Activated naive CD4-positive, alpha-beta T cell treated with anti-CD3 and anti-CD28 coated beads, Interleukin-2, amount 50 U/mL, for 16 hours (primary cell): ENCODE measurements around the gene RBBP5.

Source experiments
- DNase-seq: peaks from one replicate; pipeline ENCODE4 v3.0.0-alpha.2; 2020

RBBP5 gene

DNA sequence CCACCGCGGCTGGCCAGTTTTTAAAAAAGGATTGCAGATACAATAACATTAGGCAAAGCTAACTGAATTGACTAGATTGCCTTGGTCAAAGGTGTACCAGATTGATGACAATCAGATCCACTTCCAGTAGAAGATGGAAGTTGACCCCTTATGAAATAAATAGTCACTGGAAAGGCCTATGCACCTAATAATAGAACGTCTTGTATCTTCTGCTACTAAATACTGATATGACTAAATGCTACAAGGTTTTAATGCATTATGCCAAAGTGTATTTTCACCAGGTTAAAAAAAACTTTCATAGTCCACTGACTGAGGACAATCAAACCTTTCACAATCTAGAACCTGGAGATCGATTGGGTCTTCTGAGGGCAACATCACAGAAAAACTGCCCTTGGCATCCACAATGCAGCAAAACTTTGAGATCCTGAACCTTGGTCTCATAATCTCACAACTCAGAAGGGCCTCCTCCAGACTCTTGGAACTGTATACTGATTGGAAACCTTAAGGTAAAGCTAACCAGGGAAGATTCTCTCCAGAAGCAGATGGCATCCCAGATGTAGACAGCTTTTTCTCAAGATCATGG is 7.8 kb upstream of the RBBP5 start:
- no peak for DNase-seq

DNA sequence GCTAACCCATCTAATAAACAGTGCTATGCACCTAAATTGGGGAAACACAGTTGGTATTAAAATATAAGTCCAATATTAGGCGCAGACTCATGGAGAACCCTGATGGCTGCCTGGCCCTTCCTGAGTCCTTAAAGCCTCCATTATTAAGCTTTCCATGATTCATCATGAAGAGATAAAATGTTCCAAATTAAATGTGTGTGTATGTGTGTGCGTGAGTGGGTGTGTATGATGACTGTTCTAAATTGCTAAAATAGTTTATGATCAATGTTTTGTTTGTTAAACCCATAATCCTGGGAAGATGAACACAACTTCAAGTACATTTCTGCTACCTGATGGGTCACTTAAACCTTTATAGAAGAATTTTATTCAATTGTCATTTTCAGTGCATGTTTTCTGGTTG is 6.3 kb upstream of the RBBP5 start:
- no peak for DNase-seq

DNA sequence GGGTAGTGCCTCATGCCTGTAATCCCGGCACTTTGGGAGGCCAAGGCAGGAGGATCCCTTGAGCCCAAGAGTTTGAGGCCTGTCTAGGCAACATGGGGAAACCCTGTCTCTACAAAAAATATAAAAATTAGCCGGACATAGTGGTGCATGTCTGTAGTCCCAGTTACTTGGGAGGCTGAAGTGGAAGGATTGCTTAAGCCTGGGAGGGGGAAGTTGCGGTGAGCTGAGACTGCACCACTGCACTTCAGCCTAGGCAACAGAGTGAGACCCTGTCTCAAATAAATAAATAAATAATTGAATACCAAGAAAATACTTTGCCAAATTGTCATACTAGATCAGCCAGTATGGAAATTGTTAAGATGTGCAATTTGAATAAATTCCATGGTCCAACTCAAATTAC is 5.9 kb upstream of the RBBP5 start:
- DNase-seq: no peak

DNA sequence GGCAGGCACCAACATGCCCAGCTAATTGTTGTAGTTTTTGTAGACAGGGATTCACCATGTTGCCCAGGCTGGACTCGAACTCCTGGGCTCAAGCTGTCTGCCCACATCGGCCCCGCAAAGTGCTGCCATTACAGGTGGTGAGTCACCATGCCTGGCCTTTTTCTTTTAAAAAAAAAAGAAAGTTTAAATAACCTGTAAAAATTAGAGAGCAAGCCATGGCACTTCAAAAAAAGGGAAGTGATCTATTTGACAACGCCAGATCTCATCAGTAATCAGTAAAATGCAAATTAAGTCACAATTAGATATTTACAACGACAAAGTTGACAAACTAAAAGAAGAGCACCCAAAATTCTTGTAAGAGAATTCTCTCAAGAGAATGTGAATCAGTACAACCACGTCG is 2.9 kb upstream of the RBBP5 start:
- no peak for DNase-seq

DNA sequence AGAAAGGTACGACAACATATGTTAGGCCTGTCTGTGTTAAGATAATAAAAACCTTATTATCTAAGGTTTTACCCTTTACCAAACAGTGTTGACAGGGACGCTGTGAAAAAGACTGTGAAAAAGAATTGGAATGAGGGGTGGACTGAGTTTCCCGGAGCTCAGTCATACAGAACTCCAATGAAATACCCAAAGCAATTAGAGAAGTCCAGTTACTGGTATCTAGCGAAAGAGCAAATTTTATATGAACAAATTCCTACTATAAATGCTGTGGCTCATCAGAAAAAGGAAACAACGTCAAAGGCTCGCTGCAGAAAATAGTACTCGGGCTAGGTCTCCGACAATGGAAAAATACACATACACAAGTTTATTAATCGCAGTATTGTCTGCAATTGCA is 708 bp upstream of the RBBP5 start:
- DNase-seq: no peak

DNA sequence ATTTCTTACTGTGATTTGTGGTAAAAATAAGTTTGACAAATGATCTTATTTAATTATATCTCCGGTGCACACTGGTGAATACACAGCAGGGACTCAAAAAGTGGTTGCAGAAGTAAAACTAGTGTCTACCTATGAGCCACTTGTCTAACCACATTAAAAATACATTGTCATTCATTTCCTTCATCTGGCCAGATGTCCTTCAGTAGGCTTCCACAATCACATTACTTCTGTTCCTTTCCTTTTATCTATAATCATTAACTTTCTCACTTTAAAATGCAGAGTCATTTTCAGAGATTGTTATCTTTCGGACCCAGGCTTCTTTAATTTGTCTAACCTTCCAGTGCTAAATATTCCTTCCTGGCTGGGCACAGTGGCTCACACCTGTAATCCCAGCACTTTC is 3.0 kb downstream of the RBBP5 start:
- DNase-seq: no peak

DNA sequence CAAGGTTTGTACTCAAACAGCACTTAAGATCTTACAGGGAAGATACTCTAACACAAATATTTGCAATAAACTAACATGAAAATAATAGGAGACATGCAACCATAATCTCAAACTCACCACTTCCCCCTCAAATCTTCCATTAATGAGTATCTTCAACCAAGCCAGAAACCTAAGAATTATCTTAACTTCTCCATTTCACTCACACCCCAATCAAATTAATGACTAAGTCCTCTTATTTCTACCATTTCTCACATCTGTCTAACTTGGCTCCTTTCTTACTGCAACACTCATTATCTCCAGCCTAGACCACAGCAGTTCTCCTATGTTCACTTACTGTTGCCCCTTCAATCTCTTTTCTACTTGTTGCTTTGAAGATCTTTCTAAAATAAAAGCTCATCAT is 10.4 kb downstream of the RBBP5 start:
- no peak for DNase-seq

DNA sequence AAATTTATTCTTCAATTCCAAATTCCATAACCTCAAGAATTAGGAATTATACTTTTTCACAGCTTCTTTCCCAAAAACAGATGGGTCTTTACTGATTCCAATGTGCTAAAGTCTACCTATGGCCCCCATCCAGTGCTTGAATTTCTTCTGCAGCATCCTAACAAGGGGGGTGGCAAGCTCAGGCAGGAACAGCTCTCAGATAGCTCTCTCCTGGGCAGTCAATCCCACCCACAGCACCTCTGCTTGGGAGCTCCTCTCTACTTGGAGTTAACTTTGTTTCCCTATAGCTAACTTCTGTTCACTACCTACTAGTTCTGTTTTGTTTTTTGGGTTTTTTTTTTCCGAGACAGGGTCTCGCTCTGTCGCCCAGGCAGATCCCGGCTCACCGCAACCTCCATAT is 12.1 kb downstream of the RBBP5 start:
- no peak for DNase-seq

DNA sequence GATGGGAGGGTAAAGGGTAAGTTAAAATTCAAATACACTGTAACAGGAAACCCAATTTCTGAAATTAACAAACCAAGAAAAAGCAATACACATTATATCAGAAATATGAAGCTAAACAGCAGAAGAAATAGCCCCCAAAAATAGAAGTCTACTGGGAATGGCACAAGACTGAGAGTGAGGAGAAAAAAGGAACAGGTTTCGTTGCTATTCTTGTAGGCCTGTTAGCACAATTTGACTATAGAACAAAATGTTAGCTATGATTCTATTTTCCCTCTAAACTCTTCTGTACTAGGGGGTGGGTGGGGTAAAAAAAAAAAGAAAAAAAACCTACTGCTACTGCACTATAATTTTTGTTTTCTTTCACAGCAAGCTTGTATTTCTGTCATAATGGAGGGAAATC is 12.5 kb downstream of the RBBP5 start:
- DNase-seq: no peak

DNA sequence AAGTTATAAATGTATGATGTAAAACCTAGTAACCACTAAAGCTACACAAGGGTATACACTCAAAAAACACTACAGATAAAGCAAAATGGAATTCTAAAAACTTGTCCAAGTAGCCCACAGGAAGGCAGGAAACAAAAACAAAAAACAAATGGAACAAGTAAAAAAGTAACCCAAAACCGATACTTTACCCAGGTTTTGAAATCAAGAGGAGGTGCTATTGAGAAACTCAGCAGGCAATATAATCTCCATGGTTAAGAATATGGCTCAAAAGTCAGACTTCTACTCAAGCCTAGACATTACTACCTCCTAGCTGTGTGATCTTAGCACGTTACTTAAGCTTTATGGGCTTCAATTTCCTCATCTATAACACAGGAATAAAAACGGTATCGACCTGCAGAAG is 13.3 kb downstream of the RBBP5 start:
- DNase-seq: no peak

DNA sequence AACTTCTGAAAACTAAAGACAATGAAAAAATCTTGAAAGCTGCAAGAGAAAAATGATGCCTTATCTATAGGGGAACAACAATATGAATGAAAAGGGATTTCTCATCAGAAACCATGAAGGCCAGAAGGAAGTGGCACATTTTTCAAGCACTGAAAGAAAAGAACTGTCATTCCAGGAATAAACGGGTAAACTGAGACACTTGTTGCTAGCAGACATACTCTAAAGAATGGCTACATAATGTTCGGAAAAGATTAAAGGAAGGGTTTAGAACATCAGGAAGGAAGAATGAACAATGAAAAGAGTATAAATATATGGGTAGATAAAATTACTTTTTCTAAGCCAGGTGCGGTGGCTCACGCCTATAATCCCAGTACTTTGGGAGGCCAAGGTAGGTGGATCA is 14.5 kb downstream of the RBBP5 start:
- DNase-seq: no peak

DNA sequence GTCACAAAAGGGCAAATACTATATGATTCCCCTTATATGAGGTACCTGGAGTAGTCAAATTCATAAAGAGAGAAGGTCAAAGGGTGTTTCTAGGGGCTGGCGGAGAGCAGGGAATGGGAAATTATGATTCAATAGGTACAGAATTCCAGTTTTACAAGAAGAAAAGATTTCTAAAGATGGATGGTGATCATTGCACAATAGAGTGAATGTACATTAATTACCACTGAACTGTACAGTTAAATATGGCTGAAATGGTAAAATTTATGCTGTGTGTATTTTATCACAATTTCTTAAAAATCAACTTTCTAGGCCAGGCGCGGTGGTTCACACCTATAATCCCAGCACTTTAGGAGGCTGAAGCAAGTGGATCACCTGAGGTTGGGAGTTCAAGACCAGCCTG is 19.4 kb downstream of the RBBP5 start:
- no peak for DNase-seq

DNA sequence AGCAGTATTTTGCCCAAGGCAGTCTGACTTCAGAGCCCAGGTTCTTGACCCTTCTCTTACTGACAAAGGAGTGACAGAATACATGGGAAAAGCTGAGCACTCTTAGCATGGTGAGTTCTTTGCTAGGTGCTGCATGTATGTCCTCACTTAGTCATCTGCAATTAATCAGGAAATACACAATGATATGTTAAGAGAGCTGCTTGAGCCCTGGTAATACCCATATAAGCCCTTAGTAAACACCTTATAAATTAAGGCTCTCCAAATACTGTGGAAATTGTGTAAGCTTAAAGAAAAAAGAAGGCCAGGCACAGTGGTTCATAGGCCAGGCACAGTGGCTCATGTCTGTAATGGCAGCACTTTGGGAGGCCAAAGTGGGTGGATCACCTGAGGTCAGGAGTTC is 23.5 kb downstream of the RBBP5 start:
- no peak for DNase-seq

DNA sequence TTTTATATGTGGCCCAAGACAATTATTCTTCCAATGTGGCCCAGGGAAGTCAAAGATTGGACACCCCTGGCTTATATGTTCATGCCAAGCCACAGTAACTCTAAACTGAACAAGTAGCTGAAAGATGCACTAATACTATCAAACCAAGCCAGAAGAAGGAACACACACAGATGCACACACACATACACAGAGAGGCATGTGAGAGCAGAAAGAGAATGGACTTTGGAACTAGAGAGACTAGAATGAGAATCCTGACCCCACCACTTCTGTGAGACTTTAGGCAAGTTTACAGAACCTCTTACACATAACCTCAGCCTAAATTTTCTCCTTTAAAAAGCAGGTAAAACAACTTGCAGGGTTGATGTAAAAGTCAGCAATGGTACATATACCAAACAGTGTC is 26.4 kb downstream of the RBBP5 start:
- no peak for DNase-seq

DNA sequence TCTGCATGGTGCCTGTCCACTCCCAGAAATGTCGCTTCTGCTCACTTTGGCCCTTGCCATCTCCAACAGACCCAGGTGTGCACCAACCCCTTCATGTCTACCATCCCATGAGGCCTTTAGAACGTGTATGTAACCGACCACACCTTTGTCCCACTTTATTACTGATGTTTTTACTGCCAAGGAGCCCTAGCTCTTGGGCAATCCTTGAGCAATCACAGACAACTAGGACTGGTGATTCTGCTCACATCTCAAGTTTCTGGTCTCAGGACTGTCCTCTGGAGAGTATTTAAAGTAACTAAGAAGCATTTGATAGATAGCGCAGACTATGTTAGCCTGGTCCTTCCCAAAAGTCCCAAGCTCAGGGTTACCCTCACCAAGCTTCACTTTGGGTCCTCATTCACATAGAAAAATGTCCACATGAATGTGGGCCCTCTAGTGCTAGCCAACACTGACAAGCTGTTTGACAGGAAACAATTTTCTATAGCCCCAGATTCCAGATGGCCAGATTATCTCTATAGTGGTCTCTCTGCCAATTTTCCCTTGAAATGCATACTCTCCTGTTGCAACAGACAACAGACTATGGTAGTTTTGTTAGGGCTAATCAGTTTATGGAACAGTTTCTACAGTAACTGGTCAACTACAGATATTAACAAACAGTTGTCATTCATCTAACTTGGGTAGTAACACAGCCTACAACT is 30.6 kb downstream of the RBBP5 start:
- DNase-seq: no peak

DNA sequence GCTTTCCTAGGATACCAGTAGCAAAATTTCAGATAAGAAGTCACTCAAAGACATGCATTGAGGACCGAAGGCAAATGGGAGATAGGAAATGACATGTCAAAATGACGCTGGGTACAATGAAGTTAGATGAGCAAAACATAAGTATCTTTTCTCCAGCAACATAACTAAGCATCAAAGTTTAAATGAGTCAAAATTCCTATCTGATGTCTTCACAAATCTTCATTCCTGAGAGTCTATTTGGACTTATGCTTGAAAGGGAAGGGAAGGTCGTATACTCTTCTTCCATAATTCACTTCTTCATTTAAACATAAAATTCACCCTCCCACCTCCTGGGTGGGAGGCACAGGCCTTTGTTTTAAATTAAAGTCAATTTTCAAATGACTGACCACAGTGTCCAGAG is 33.4 kb downstream of the RBBP5 start:
- DNase-seq: no peak

DNA sequence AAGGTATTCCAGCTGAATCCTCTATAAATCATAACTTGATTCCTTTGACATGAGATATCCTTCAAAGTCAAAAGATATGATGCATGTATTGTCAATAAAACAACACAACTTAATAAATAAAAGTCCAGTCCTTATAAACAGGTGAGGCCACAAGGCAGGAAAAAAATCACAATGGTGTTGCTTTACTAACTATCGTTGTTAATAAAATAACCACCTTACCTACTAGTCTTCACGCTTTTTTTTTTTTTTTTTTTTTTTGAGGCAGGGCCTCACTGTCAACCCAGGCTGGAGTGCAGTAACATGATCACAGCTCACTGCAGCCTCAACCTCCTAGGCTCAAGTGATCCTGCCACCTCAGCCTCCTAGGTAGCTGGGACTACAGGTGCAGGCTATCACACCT is 37.4 kb downstream of the RBBP5 start, which contains the start of gene TMEM81:
TSS of gene TMEM81 (minus strand) at position 101 of the 400 bp plus-strand sequence. CDS start 140 bp downstream, outside the sequence.
- no peak for DNase-seq

DNA sequence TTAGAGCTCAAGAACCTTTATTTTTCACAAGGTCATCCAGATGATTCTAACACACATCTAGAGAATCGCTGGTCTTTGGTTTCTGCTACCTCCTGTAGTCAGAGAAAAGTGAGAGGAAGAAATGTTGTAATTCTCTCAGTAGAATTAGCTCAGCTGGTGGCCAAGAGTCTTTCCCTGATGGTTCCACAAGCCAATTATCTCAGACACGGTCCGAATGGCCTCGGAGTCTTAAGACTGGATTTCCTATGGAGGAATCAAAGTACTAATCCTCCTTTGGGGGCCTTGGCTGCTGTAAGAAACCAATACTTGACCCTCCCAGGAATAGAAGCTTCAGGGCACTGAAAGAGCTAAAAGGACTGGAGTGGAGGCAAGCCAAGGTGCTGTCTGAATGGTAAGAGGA is 39.3 kb downstream of the RBBP5 start:
- no peak for DNase-seq

DNA sequence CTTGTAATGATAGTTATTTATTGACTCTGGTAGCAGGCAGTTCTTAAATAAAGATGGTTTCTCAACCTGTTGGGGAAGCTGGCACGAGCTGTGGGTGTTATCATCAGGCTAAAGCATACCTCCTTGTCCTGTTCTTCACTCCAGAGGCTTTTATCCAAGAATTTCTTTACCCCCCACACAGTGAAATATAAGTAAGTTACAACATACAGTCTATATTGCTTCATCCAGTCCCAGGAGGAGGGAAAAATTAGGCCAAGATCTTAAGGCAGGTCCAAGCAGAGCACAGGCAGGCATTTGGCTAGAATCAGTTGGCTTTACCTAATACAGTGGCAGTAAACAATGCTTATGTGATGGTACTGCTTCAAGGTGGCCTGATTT is 43.9 kb downstream of the RBBP5 start:
- DNase-seq: no peak

DNA sequence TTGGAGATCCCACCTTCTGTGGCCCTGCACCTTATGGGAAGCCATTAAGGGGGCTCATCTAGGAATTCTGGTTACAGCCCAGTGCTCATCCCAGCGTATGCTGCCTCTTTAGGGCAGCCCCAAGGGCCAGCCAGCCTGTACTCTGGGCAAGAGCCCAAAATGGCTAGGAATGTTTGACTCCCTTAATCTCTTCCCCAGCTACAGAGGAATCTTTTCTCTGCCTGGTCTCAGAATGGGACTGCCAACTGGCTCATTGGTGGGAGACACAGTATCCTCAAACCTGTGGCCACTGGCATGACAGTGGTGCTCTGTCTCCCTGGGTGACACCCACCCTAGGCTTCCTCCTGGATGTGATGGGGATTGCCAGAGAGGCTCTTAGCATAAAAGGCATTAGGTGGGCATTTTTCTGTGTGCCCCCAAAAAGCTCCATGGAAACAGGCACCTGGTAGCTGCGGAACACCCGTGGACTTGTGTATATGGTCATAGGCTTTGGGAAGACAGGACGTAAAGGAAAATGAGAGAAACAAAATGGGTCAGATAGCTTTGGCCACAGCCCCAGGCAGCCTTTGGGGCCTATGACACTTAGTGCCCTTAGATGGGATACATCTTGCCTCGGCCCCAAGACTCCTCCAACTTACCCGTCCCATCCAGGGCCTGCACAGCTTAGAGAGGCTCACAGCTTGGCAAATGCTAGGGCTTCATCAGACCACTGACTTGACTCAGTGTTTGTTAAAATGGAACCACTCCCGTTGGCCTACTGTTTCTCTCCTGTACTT is 44.4 kb downstream of the RBBP5 start:
- DNase-seq: no peak

DNA sequence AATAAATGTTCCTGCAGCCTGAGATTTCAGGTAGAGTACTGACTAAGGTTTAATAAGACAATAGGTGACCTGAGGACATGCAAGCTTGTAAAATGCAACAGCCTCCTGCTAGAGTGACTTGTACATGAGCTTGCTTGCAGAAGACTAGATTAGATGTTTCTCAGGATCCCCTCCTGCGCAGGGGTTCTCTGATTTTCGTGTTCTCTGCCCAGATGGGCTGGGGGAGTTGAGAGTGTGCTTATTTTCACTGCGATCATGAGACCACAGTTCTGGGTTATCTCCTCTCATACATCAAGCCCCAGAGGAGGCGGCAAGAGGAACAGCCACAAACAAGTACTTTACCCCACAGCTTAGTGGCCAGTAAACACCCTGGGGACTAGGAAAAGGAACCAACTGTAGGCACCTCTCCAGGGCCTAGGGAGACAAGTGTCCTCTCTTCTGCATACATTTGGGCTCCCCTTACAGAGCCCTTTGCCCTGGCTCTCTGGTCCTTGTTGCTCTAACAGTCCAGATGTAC is 45.5 kb downstream of the RBBP5 start:
- no peak for DNase-seq

DNA sequence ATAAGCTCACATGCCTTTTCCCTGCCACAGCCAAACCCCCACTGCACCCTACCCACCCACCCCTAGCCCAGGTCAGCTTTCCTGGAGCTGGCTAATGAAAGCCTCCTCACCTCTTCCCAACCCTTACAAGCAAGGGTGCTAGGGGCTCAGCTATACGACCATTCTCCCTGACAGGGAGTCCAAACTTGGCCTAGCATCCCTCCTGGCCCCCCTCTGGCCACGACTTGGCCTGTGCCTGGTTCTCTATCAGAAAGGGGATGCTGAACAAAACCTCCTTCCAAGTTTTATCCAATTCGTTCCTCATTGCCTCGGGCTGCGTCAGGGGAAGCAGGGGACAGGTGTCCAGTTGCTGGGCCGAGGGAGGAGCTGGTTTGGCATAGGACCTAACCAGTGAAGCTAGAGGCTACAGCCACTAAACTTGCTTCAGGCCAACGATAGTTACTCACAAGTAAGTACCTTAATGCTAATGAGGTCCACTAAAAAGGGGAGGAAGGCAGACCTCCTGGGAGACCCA is 46.1 kb downstream of the RBBP5 start:
- DNase-seq: no peak

DNA sequence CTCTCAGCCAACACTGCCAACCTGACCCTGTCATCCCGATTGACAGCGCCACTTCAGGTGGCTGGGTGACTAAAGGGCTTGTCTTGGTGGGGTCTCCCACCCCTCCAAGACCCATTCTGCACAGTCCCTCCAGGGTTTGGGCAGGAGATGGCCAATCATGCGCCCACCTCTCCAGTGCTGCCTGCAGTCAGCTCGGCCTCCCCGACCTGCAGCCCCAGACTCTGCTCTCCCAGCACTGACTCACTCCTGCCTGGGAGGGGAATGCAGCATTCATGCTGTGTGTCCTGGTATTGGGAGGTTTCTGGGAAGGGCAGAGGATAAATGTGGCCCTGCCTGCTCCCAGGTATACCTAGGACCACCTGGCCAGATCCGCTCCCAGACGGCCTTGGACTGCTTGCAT is 47.3 kb downstream of the RBBP5 start:
- no peak for DNase-seq

DNA sequence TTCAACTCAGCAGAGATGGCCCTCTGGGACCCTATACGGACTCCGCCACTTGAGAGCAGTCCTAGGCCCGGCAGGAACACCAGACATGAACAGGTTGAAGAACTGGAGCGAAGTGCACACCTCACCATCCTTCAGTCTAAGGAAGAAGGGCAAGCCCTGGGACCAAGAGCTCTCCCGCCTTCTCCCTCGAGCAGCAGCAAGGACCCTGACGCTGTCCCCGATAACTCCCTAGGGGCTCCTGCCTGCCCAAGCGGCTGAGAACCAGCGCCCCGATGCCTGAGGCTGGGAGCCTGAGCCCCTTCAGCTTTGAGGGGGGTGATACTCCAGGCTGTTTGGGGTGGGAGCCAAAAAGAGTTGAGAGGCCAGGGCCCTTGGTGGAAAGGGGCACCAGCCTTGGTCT is 47.7 kb downstream of the RBBP5 start:
- DNase-seq: no peak
